ENCODE data around the gene PSAP.

DNA sequence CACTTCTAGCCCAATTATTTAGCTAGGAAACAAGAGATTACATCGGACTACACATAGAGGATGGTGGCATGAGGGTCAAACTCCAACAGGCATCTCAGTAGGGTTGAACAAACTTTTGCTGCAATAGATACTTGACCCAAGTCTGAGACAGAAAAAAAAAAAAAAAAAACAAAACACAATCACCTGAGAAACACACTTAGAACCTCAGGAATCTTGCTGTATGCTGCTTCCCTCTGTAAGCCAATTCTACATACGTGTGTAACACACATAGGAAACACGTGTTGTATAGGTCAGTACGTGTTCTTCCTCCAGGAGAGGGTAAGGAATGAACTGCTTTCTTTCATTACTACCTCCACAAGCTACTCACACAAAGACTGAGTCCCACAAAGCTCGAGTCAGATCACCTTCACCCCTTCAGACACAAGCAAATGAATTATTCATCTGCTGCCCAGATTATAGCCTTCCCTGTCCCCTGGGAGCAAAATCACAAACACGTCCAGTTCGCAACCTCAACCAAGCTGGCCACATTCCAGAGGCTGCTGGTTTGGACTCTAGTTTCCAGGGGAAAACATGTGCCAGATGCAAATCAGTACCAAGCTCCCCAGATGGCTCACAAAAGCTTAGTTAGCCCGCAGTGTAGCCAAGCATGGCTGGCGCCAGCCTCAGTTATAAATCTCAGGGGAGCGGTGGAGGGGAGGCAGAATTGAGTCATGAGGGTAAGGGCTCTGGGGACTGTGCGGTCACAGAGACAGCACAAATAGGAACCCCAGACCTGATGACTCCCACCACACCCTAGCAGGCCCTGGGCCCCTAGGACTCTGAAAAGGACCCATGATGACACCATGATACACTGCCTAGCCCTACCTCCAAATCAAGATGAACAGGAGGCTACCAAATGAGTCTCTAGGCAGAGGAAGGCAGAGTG, 15.1 kb downstream of the PSAP start:
- TF ChIP-seq, protein P1, sequence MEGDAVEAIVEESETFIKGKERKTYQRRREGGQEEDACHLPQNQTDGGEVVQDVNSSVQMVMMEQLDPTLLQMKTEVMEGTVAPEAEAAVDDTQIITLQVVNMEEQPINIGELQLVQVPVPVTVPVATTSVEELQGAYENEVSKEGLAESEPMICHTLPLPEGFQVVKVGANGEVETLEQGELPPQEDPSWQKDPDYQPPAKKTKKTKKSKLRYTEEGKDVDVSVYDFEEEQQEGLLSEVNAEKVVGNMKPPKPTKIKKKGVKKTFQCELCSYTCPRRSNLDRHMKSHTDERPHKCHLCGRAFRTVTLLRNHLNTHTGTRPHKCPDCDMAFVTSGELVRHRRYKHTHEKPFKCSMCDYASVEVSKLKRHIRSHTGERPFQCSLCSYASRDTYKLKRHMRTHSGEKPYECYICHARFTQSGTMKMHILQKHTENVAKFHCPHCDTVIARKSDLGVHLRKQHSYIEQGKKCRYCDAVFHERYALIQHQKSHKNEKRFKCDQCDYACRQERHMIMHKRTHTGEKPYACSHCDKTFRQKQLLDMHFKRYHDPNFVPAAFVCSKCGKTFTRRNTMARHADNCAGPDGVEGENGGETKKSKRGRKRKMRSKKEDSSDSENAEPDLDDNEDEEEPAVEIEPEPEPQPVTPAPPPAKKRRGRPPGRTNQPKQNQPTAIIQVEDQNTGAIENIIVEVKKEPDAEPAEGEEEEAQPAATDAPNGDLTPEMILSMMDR (IDR thresholded peaks at IDR 0.05; ENCODE audit: low read length): no peak
- TF ChIP-seq EZH2phosphoT487 (IDR thresholded peaks at IDR 0.05; ENCODE audit: low read length): no peak

Data from MM.1S (cell line).